ENCODE measurements around the gene TSKS. TPM values are rescaled to one million over a fixed set of nuclear protein-coding genes. Genes with fewer than 3 reads are reported as not detected.

The TSKS gene
- total RNA-seq (2021; ENCODE audit: unreplicated experiment) (0.76 TPM), Bru-seq, nascent RNA (percentile 14 among the genes with signal in this experiment), BruChase-seq, experiment 1, labeled RNA remaining after a 6-hour chase (percentile 9 among the genes with signal in this experiment), BruChase-seq, experiment 2, labeled RNA remaining after a 2-hour chase (percentile 19 among the genes with signal in this experiment)
- 0.74 and 0.91 TPM in 2 replicates for polyA plus RNA-seq (2012)
- long read RNA-seq, partial matches to known transcripts = 1 of 2 reads
- long read RNA-seq, other reads (novel, unspliced or antisense) = 1 of 2 reads

GRCh38 chr19:49763230-49763629 lies at the start of gene TSKS:
TSS of gene TSKS (minus strand) at chr19:49763306. CDS start at chr19:49763247, 59 bp downstream.
- no TSS peak for BruUV-seq (replicated peaks)
- TF ChIP-seq EZH2 (IDR thresholded peaks at IDR 0.05) (no peak), ZBTB33 (IDR thresholded peaks at IDR 0.05; ENCODE audit: extremely low read depth, insufficient replicate concordance, low read length) (no peak), EZH2phosphoT487 (IDR thresholded peaks at IDR 0.05; ENCODE audit: borderline replicate concordance) (no peak), SIN3A (IDR thresholded peaks at IDR 0.05; ENCODE audit: low read depth) (no peak), REST (IDR thresholded peaks at IDR 0.05; ENCODE audit: low read depth) (no peak), SRF (IDR thresholded peaks at IDR 0.05; ENCODE audit: low read depth) (no peak), FOSL1 (IDR thresholded peaks at IDR 0.05; ENCODE audit: low read depth) (no peak), ZFX (IDR thresholded peaks at IDR 0.05) (no peak)
- H3K9ac ChIP-seq (ENCODE audit: low read length) = no peak within 1 kb of the TSS
- H3K79me2 ChIP-seq (ENCODE audit: insufficient read depth, low read length) = peaks cover 12% of the 10 kb centered on the region
- H3K9me3 ChIP-seq (ENCODE audit: control insufficient read depth in 1 of 2, insufficient read depth in 1 of 2, low read depth in 1 of 2, low read length in 2 of 2) = no peaks in the 10 kb centered on the region
- intact Hi-C loops (cut with micrococcal nuclease) = no loop called here
- no peak within 1 kb of the TSS for H3K4me2 ChIP-seq (ENCODE audit: low read length)
- no peaks in the 10 kb centered on the region for H3K9me2 ChIP-seq (ENCODE audit: insufficient read depth)
- no peak within 1 kb of the TSS for H3K4me3 ChIP-seq (replicated peaks in 1 of 2; ENCODE audit: low read depth in 1 of 2, low read length in 2 of 2)
- ChIA-PET RAD21 (ENCODE audit: low non-redundant PET in 1 of 2, low total read pairs in 2 of 2, uncharacterized antibody in 2 of 2, unreplicated experiment in 2 of 2) (no interaction called here), CTCF (no interaction called here), POLR2A (no interaction called here)
- H3K36me3 ChIP-seq (ENCODE audit: control insufficient read depth in 1 of 2, insufficient read depth in 2 of 2, low read length in 2 of 2) = no peaks in the 10 kb centered on the region
- no peaks in the 10 kb centered on the region for H3K27me3 ChIP-seq (ENCODE audit: insufficient read depth, low read length)
- H4K20me1 ChIP-seq (ENCODE audit: insufficient read depth) = no peaks in the 10 kb centered on the region
- ATAC-seq (no peak), DNase-seq (ENCODE audit: low read depth, low spot score) (no peak)
- peaks cover 18 to 37% of the 10 kb centered on the region in 2 experiments for H3K4me1 ChIP-seq (ENCODE audit: control insufficient read depth in 1 of 2, insufficient read depth in 2 of 2, low read length in 2 of 2)
- no peak within 1 kb of the TSS for H3K27ac ChIP-seq (ENCODE audit: low read depth, low read length)
- H2AFZ ChIP-seq (ENCODE audit: low read depth, low read length, poor library complexity, severe bottlenecking) = no peak within 1 kb of the TSS
